Endothelial cell of umbilical vein (primary cell): Measurements from ENCODE around the gene CREM. TPM values are rescaled to one million over a fixed set of nuclear protein-coding genes. Genes with fewer than 3 reads are reported as not detected.

Source experiments
- BruUV-seq: library from RNA; stranded (reverse); fragments of 400-500 nt; replicated peaks from 2 replicates; lab custom pipeline; 2021; lab: Mats Ljungman, UMichigan
- CTCF ChIA-PET: fragments of 300-600, 350-600 bp; sonication (Branson Sonifier 250); formaldehyde crosslinking; loops from one replicate; lab custom pipeline; 2021; ENCODE audit warnings: antibody characterized with exemption, inconsistent platforms; lab: Charles Lee
- POLR2A ChIA-PET: fragments of 300-600, 350-600 bp; sonication (Branson Sonifier 250); formaldehyde crosslinking; loops from one replicate; lab custom pipeline; 2021; ENCODE audit warnings: antibody characterized with exemption, inconsistent platforms; lab: Charles Lee
- DNase-seq: peaks from one replicate; pipeline ENCODE4 v3.0.0-alpha.2; 2011; ENCODE audit warnings: low read depth, low spot score
- FAIRE-seq: peaks from 2 replicates; lab custom pipeline; 2011; peaks lifted over from hg19 to GRCh38; lab: Jason Lieb, UNC
- H2AFZ ChIP-seq: 2 replicates; pipeline ENCODE4 v1.6.0; 2012; ENCODE audit warnings: low read depth, low read length, control low read depth, inconsistent platforms
- H3K27ac ChIP-seq: 2 replicates; pipeline ENCODE4 v1.5.1; 2011; ENCODE audit warnings: low read depth, mild to moderate bottlenecking, control low read depth, low read length, moderate library complexity; ENCODE audit not compliant: insufficient read depth
- H3K27me3 ChIP-seq, 2 experiments: 2 replicates each; pipeline versions ENCODE4 v1.6.0 to v1.6.1; 2011; ENCODE audit warnings: low read length in 2 of 2, mixed read lengths in 1 of 2; ENCODE audit not compliant: control insufficient read depth in 2 of 2, insufficient read depth in 2 of 2
- H3K36me3 ChIP-seq, 2 experiments: 2 replicates in 1 of 2; 3 replicates in 1 of 2; pipeline ENCODE4 v1.5.1; 2011; ENCODE audit warnings: low read length in 2 of 2, mild to moderate bottlenecking in 1 of 2, moderate library complexity in 1 of 2; ENCODE audit not compliant: control insufficient read depth in 2 of 2, insufficient read depth in 2 of 2; ENCODE audit errors: extremely low read depth in 1 of 2
- H3K4me1 ChIP-seq: 3 replicates; pipeline ENCODE4 v1.5.1; 2011; ENCODE audit warnings: mild to moderate bottlenecking, low read length; ENCODE audit not compliant: control insufficient read depth, insufficient read depth; ENCODE audit errors: extremely low read depth
- H3K4me2 ChIP-seq: 2 replicates; pipeline ENCODE4 v1.6.1; 2011; ENCODE audit warnings: low read length, control low read depth, mixed read lengths; ENCODE audit not compliant: insufficient read depth
- H3K4me3 ChIP-seq, 3 experiments: fragments of 200-600 bp in 1 of 3; sonication (generic), shearing (Covaris generic) in 1 of 3; replicated peaks in 1 of 3; 2 replicates each; pipeline ENCODE4 v1.5.1; 2011 to 2016; ENCODE audit warnings: control low read depth in 3 of 3, low read length in 3 of 3, mild to moderate bottlenecking in 2 of 3, inconsistent platforms in 1 of 3, low read depth in 1 of 3, moderate library complexity in 1 of 3; ENCODE audit not compliant: insufficient read depth in 1 of 3
- H3K79me2 ChIP-seq: 2 replicates; pipeline ENCODE4 v1.6.0; 2012; ENCODE audit warnings: low read length, inconsistent platforms; ENCODE audit not compliant: control insufficient read depth, insufficient read depth
- H3K9ac ChIP-seq: replicated peaks from 2 replicates; pipeline ENCODE3; 2011; ENCODE audit warnings: low read length, control low read depth; ENCODE audit not compliant: insufficient read depth; ENCODE audit errors: extremely low read depth
- H3K9me1 ChIP-seq: replicated peaks from 3 replicates; pipeline ENCODE4 v1.6.0; 2011; ENCODE audit warnings: mild to moderate bottlenecking, low read length; ENCODE audit not compliant: control insufficient read depth, insufficient read depth; ENCODE audit errors: extremely low read depth
- H3K9me3 ChIP-seq: replicated peaks from 2 replicates; pipeline ENCODE4 v1.5.1; 2012; ENCODE audit warnings: low read length, inconsistent platforms; ENCODE audit not compliant: control insufficient read depth, insufficient read depth
- H4K20me1 ChIP-seq: replicated peaks from 2 replicates; pipeline ENCODE3; 2011; ENCODE audit warnings: mild to moderate bottlenecking, low read length; ENCODE audit not compliant: control insufficient read depth, insufficient read depth; ENCODE audit errors: extremely low read depth
- EZH2 ChIP-seq: IDR thresholded peaks from 2 replicates; pipeline ENCODE4 v1.6.1; 2012; ENCODE audit warnings: borderline replicate concordance, low read depth, mild to moderate bottlenecking, moderate library complexity, low read length, inconsistent platforms; ENCODE audit not compliant: severe bottlenecking
- FOS ChIP-seq: IDR thresholded peaks from 2 replicates; pipeline ENCODE4 v1.6.1; 2011; ENCODE audit warnings: mild to moderate bottlenecking, low read length, moderate library complexity, borderline replicate concordance; ENCODE audit not compliant: insufficient read depth
- GATA2 ChIP-seq: IDR thresholded peaks from 2 replicates; pipeline ENCODE4 v1.7.0; 2011; ENCODE audit warnings: low read depth, mild to moderate bottlenecking, moderate library complexity, mixed read lengths, low read length; ENCODE audit not compliant: insufficient read length, insufficient read depth
- JUN ChIP-seq: IDR thresholded peaks from 2 replicates; pipeline ENCODE4 v1.6.1; 2011; ENCODE audit warnings: borderline replicate concordance, low read depth; ENCODE audit not compliant: insufficient read length, insufficient read depth
- MYC ChIP-seq: IDR thresholded peaks from one replicate; pipeline ENCODE4 v1.6.1; 2011; ENCODE audit warnings: mild to moderate bottlenecking, low read depth, low read length
- POLR2A ChIP-seq: IDR thresholded peaks from 2 replicates; pipeline ENCODE4 v1.6.1; 2012; ENCODE audit warnings: low read depth, mild to moderate bottlenecking, control low read depth, low read length
- POLR2AphosphoS5 ChIP-seq: IDR thresholded peaks from 2 replicates; pipeline ENCODE4 v1.6.1; 2012; ENCODE audit warnings: low read depth, mild to moderate bottlenecking, control low read depth, low read length, moderate library complexity; ENCODE audit not compliant: insufficient read depth
- dilution Hi-C: fragments of 300-500 bp; cut with MboI; formaldehyde crosslinking; loops from one replicate; pipeline ENCODE4 v1.15.0; 2019; ENCODE audit warnings: low sequenced_read_pairs; ENCODE audit not compliant: extremely low pct_ligation_motif_present
- intact Hi-C: fragments of 100-400 bp; cut with micrococcal nuclease; formaldehyde crosslinking; loops from one replicate; pipeline ENCODE4 v1.10.0; 2022
- polyA plus RNA-seq, 4 experiments: library from polyadenylated mRNA; depleted of rRNA in 3 of 4; stranded (reverse) in 3 of 4; unstranded in 1 of 4; fragments of >200 nt; gene quantifications; 2 replicates each; pipeline versions ENCODE4 v1.2.1 to v1.2.3, GENCODE V29; 2011 to 2012; ENCODE audit warnings: missing spikeins in 1 of 4
- total RNA-seq: library from RNA; stranded (reverse); gene quantifications from 2 replicates; pipeline ENCODE4 v1.2.3, GENCODE V29; 2021
- TF ChIP-seq, protein P1 (sequence below): IDR thresholded peaks from 2 replicates; pipeline ENCODE4 v1.6.1; 2011; ENCODE audit not compliant: insufficient read depth, insufficient read length
- TF ChIP-seq, protein P2 (sequence below), 2 donors: IDR thresholded peaks; 1 replicate in 1 of 2; 2 replicates in 1 of 2; pipeline ENCODE4 v1.5.1; 2011; ENCODE audit warnings: low read length in 2 of 2, mild to moderate bottlenecking in 2 of 2, moderate library complexity in 2 of 2, control low read depth in 1 of 2, inconsistent platforms in 1 of 2, low read depth in 1 of 2; ENCODE audit not compliant: insufficient read depth in 1 of 2; ENCODE audit errors: extremely low read depth in 1 of 2

CREM gene
- total and polyA plus RNA-seq, 2 donors (not counting 3 experiments of a cell fraction or from before 2014, with no cell fraction given): 35.5 to 39.8 TPM

- no peaks in the 10 kb centered on the region for H3K27me3 ChIP-seq
- dilution Hi-C loops (loop anchor here (25.0 kb wide), 1 partner anchor 90 kb away; no protein-coding TSS in a partner anchor), intact Hi-C loops (no loop called here)
- peaks cover 2% of the 10 kb centered on the region for H3K79me2 ChIP-seq
- FAIRE-seq (no peak), DNase-seq (no peak)
- H3K4me3 ChIP-seq: no peak overlapping the region
- no peak overlapping the region for H3K27ac ChIP-seq
- no peak overlapping the region for H2AFZ ChIP-seq
- H3K9me3 ChIP-seq: no peaks in the 10 kb centered on the region
- H3K36me3 ChIP-seq: no peaks in the 10 kb centered on the region
- H4K20me1 ChIP-seq: no peaks in the 10 kb centered on the region
- no peak overlapping the region for H3K9ac ChIP-seq
- no peaks in the 10 kb centered on the region for H3K4me1 ChIP-seq
- BruUV-seq: no TSS peak
- H3K4me2 ChIP-seq: no peak overlapping the region
- CTCF ChIA-PET: interaction anchor here (0.8 to 2.1 kb wide), 5 partner anchors 9 to 82 kb away, joined by 3 to 11 read pairs (median 5); partner anchors contain the start of gene CREM
- H3K9me1 ChIP-seq: no peaks in the 10 kb centered on the region
- POLR2A ChIA-PET: no interaction called here
- TF ChIP-seq MYC: no peak
- no peak for TF ChIP-seq EZH2
- TF ChIP-seq POLR2A: no peak
- TF ChIP-seq GATA2: no peak
- TF ChIP-seq POLR2AphosphoS5: no peak
- no peak for TF ChIP-seq FOS
- TF ChIP-seq, protein P1, sequence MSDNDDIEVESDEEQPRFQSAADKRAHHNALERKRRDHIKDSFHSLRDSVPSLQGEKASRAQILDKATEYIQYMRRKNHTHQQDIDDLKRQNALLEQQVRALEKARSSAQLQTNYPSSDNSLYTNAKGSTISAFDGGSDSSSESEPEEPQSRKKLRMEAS: no peak
- TF ChIP-seq, protein P2, sequence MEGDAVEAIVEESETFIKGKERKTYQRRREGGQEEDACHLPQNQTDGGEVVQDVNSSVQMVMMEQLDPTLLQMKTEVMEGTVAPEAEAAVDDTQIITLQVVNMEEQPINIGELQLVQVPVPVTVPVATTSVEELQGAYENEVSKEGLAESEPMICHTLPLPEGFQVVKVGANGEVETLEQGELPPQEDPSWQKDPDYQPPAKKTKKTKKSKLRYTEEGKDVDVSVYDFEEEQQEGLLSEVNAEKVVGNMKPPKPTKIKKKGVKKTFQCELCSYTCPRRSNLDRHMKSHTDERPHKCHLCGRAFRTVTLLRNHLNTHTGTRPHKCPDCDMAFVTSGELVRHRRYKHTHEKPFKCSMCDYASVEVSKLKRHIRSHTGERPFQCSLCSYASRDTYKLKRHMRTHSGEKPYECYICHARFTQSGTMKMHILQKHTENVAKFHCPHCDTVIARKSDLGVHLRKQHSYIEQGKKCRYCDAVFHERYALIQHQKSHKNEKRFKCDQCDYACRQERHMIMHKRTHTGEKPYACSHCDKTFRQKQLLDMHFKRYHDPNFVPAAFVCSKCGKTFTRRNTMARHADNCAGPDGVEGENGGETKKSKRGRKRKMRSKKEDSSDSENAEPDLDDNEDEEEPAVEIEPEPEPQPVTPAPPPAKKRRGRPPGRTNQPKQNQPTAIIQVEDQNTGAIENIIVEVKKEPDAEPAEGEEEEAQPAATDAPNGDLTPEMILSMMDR (IDR thresholded peaks at IDR 0.05; ENCODE audit: extremely low read depth in 1 of 2, insufficient read depth in 1 of 2, low read depth in 1 of 2, low read length in 2 of 2): no peak
- TF ChIP-seq JUN: no peak
These were observed 75.4 kb downstream of the CREM start for GRCh38 chr10:35202050-35202449.
